ENCODE results near the gene MEGF10.
"Not testable (repeated sequence)": the region's sequence is repeated elsewhere in the genome, so short reads cannot be mapped to it uniquely, and the experiment has no call there.

MEGF10 gene

DNA sequence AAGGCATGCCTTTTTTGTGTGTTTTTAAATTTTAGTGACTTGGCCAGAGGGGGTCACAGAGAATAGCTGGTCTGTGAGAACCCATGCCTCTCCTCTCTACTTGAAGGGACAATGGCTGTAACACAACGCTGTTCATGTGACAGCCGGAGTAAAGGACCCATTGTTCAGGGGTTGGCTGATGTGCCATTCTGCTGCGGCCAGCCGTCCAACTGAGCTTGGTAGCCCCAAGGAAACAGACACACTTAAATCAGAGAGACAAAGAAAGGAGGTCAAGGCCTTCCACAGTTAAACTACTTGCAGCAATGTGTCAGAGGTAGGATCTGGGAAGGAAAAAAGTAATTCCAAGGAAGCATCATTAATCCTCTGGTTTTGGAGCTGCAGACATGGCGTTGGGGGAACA is 8.1 kb downstream of the MEGF10 start:
- DNase-seq, result no peak

DNA sequence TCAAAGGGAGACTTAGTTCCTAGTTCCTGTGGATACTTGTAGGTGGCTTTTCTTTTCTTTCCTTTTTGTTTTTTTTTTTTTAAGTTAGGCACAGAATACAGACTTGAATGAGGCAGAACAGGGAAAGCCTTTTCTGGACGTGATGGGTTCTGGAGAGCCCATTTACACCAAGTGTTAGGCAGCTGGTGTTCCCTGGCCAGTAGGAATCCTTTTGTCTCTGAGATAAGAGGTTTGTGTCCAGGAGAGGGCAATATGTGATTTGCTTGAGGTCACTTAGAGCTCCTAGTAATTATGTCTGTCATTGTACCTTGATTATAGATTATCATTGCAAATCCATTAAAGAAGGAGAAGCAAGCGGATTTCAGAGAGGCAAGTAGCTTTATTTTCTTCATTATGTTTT is 9.1 kb downstream of the MEGF10 start:
- no peak for DNase-seq

DNA sequence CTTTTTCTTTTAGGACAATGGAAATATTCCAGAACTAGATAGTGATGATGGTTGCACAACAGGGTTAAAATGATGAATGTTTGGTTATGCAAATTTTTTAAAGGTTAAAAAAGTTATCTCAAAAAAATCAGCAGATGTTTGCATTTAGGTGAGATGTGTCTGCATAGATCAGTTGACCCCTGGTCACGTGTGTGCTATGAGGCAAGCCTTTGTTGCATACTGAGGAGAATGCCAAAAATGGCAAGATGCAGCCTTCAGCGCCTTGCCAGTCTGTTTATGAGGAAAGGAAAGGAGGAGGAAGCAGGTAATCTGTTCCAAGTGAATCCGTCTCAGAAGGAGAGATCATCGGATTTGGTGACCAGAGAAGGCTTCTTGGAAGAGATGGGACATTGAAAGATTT is 11.9 kb downstream of the MEGF10 start:
- no peak for DNase-seq

DNA sequence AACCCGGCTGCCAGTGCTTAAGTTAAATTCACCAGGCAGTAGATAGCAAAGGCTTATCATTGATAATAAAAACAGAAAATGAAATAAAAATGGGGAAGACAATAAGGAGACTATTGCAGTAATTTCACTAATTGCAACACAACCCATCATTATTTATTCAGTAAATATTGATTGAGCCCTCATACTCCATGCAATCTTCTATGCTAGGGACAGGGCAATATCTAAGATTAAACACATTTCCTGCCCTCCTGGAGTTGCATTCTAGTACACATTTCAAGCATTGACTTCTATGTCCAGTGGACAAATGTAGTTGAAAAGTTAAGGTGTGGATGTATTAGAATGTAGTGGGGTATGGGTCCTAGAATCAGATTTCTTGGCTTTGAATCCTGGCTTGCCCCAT is 12.8 kb downstream of the MEGF10 start:
- DNase-seq, result no peak

DNA sequence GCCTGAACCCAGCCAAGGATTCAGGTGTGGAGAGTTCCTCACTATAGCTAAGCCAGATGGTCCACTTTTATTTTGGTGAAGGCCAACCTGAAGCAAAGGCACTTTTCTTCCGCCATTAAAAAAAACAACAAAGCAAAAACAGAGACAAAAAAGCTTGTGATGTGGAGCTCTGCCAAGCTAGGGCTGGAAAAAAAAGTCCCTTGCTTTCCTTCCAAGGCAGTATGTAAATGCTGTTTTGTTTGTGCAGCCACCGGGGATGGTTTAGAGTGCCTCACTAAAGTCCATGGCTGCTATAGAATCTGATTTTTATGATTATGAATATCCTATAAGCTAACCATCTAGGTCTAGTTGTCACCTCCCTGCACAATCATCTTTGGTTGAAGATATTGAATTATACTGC is 14.9 kb downstream of the MEGF10 start:
- no peak for DNase-seq

DNA sequence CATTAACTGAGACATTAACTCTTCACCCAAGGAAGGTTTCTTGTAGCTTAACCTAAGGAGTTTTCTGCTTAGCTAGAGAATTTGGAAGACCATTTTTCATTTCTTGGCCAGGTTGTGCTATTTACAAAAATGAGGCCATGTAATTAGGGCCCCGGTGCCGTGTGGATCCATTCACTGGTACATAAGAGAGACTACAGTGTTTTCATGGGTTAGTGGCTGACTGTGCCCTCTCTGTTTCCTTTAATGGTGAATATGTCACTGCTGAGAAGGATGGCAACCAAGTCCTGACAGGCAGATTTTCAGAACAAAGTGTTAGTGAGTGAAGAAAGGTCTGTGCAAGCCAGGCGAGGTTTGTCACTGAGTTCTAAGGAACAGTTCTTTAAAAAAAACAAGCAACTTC is 15.4 kb downstream of the MEGF10 start:
- no peak for DNase-seq

DNA sequence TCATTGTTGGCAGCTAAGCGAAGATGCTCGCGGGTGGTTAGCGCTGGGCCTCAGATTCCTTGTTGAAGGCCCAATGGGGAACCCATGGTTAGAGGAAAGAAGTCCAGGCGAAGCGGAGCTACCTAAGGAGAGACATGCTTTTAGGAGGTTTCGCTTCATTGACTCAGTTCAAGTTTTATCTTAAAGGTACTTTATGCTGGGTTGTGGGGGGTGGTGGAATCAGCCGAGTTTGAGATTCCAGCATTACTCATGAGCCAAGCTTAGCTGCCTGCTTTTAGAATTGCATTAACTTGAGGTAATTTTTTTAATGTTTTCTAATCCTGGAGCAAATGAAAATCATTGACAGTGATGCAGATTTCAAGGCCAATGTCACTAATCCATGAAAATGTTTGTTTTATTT is 16.1 kb downstream of the MEGF10 start:
- no peak for DNase-seq

DNA sequence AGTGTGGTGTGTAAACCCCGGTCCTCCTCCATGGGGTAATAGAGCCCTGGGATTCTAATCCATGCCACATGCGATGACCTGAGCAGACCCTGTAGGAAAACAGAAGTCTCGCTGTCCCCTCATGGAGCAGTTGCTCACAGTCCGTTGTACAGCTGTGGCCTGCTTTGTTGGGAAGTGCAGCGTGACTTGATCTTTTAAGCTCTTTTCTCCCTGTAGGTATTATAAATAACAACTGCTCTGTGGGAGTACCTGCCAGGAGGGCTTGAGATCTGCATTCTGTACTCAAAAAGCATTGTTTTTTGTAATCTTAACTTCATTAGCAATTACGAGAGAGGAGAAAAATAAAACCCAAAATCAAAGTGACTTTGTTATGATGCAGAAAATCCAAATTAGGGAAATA is 17.3 kb downstream of the MEGF10 start:
- no peak for DNase-seq

DNA sequence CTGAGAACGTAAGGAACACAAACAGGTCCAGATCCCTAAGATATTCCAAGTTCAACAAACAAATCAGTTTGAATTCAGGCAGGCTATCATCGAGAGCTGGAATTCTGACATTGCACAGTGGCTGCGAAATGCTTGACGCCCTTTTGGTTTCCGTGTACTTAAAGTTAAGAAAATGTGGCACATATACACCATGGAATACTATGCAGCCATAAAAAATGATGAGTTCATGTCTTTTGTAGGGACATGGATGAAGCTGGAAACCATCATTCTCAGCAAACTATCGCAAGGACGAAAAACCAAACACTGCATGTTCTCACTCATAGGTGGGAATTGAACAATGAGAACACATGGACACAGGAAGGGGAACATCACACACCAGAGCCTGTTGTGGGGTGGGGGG is 17.7 kb downstream of the MEGF10 start:
- not testable (repeated sequence) for DNase-seq

DNA sequence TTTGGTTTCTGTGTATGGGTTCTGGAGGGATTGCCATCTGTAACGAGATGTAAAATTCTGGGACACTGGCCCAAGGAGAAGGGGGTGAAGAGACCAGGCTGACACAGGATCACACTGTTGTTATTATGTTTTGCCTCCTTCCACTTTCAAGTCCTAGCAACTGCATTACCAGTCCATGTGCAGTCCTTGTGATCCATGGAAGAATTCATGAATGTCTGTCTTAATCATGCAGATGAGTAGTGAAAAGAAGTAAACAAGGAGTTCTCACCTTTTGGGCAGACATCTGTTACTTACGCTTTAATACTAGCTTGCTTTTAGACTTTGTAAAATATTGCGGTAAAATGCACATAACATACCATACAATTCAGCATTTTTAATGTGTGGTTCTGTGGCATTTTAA is 18.3 kb downstream of the MEGF10 start:
- DNase-seq, result no peak

DNA sequence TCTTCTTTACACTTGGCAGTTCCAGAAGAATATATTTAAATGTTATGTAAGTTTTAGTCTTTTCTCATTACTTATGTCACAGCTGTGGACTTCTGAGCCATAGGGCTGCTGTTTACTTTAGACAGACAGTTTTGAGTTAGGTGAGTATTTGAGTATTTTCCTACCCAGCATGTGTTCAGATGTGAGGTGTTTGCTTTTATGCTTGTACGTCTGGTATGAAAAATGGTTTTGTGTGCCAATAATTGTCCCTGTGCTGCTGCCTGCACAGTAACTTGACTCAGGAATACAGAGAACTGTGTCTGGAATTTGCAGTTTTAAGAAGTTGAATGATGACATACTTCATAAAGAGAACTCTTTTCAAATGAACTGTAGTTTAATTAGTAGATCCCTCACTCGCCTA is 20.8 kb downstream of the MEGF10 start:
- DNase-seq, result no peak

DNA sequence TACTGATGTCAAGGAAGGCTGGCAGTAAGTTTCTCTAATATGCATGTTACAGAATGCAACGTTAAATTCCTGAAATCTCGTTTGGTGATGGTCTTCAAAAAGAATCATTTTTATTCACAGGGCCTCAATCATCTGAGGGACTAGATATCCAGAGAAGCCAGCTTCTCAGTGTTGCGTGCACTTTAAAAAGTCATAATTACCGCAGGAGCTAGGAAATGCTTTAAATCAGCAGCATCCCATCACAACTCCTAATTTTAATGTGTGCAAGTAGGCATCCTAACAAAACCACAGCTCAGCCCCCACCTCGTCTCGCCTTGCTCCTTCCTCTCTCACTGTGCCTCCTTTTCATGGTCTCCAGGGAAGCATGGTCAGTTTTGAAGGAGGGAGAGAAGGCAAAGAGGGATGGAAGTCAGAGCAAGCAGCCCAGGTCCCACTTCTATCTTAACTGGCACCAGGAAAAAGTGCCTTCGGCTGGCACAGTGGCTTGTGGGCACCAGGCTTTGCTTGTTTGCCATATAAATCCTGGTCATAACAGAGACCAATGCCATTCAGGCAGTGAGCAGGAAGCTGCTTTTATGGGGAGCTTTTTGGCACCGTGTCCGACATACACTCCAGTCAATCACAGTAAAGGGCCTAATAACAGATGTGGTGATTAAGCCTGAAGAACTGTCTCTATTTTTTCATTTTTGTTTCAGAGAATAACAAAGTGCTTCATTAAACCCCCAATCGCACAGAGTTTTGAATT is 21.4 kb downstream of the MEGF10 start:
- DNase-seq, result no peak

DNA sequence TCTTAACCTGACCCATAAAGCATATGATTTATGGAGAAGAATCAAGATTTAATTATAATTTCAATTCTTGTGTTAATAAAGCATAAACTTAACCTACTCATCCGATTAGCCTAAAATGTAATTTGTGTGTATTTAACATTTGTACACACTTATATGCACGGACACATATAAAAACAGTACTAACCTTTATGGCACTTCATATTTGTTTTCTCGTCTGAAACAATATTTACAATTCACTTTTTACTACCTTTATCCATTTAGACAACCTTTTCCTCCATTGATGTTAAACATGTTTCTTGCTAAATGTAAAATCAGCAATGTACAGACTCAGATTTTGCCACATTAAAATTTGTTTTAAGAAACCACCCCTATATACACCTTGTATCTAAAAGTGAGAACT is 22.8 kb downstream of the MEGF10 start:
- DNase-seq, result no peak

DNA sequence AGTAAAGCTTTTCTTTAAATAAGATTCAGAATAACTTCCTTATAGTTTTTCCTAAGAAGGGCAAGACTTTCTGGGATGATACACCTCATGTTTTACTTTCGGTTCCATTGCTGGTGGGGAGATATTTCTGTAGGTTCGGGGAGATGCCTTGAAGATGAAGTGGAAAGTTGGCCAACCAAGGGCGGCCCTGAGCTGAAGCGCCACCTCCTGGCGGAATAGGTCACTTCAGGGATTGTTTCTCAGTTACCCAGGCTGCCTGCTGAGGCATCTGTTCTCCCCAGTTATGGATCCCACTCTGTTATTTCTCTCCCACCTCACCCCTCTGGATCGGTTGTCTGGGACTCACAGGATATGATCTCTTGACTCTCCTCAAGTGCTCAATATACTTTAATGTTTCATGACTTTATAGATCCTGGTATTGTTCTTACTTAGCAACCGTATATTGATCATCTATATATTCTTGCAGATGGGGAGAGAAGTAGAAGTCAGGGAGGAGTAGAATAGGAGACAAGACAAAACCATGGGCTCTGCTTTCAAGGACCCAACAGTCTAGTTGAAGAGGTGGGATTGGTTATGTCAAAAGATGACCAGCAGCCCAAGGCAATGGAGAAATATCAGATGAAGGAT is 23.4 kb downstream of the MEGF10 start:
- DNase-seq, result peak; percentile 84

DNA sequence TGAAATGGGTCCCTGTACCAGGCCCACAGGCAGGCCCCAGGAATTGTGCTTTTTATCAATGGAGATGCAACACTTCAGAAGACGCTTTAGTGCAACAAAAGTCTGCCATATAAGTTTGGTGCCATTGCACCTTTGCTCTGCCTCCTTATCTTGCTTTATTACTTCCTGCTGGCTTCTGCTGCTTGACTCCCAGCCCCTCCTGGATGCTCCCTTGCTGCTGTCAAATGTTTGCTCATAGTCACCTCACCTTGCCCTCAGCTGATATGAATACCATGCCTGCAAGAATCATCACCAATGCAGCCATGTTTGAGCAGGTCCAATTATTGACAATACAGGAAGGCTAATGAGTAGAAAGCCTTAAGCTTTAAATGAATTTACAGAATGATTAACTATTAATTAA is 25.4 kb downstream of the MEGF10 start:
- no peak for DNase-seq

DNA sequence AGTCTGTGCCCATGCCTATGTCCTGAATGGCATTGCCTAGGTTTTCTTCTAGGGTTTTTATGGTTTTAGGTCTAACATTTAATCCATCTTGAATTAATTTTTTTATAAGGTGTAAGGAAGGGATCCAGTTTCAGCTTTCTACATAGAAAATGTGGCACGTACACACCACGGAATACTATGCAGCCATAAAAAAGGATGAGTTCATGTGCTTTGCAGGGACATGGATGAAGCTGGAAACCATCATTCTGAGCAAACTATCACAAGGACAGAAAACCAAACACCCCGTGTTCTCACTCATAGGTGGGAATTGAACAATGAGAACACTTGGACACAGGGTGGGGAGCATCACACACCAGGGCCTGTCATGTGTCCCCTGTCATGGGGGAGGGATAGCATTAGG is 26.8 kb downstream of the MEGF10 start:
- not testable (repeated sequence) for DNase-seq

DNA sequence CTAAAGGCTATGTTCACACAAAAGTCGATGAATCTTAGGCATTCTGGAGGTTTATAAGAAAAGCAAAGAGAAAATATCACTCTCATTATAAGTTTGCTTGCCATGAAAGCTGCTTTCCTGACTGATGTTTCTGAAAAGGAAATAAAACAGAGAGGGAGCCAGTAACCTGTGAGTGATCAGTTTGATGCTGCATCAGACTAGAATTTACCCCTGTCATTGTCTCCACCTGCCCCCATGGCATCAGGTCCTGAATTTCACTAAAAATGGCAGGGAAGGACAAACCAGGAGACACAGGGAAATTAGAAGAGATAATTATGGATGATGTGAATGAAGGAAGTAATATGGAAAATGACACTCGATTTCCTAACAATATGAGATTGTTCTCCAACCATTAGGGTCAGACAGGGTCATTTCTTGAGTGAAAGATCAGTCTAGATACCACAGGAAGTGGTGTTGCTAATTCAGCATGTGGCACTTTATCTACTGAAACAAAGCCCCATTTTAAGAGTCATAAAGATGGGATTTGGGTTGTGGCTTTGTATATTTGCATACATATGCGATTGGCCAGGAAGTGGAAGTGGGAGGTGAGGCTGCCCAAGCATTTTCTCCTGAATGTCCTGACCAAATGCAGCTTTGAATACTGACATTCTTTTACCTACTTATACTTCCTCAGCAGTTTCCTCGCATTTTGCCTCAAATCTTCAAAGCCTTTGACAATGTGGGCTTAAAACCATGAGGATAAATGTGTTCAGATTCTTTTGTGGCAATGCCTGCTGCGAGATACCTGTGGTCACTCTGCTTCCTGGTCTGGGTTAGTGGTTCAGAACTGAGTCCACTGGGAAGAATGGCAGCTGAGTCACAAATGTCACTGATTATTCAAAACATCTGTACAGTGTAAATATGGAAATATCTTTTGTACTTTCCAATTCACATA is 29.7 kb downstream of the MEGF10 start:
- no peak for DNase-seq

DNA sequence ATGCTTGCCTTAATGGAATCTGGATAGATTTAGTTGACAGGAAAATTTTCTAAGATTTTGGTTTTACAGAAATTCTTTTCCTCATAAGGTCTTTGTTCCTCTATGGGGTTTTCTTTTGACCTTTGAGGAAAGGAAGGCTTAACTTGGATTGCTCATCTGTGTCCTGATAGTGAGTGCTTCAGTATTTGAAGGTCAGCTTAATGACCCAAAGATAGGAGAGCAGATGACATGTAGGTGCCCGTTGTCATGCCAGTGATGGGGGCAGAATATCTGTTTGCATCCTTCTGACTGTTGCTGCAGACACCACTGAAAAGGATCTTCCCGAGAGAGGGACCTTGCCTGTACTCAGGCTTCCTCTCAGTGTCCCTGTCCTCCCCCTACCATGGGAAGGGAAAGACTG is 30.9 kb downstream of the MEGF10 start:
- DNase-seq, result no peak

DNA sequence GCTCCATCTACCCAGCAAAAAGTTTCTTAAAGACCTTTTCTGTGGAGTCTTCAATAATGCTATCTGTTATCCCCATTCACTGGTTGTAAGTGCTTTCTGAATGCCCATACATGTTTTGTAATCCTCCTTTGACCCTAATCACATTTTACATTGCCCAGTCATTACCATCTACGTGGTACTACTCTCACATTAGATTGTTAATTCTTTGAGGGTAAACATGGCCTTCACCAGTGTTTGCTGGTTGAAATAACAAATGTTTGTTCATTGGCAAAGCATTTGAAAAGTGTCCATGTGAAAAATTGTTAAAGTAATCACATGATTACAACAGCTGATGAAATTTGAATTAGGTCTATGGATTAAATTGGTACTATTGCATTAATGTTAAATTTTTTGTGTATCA is 31.8 kb downstream of the MEGF10 start:
- DNase-seq, result no peak

DNA sequence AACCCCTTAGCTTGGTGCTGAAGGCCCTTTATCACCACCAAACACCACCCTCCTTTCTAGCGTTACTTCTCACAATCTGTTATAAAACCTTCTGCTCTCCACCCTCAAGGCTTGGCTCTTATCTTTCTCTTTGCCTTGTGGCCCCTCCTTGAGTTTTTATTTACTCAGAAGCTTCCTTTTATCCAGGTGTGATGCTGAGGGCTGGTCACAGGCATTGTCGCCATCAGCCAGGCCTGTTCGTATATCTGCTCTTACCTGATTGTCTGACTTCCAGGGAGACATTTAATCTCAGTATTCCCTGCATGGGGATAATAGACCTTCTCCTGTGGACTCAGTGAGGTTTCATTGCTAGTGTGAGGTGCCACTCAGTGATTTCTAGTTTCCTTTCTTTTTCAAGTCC is 34.2 kb downstream of the MEGF10 start:
- DNase-seq, result no peak

DNA sequence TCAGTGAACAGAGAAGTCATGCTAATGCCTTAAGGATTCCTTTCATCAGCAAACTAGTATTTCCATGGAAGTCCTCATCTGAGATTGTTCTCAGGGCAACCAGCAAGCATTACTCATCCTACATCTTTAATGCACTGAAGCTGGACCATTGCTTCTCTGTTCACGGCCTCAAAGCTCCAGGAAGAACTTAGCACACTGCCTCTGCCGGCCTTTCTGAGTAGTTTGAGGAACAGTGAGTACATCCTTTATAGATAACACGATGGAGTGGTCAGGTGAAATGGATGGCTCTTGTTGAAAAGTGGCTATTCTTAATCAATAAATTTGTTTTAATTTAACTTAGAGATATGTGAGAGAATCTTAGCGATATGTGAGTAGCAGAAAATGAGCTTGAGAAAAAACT is 35.8 kb downstream of the MEGF10 start:
- DNase-seq, result no peak

DNA sequence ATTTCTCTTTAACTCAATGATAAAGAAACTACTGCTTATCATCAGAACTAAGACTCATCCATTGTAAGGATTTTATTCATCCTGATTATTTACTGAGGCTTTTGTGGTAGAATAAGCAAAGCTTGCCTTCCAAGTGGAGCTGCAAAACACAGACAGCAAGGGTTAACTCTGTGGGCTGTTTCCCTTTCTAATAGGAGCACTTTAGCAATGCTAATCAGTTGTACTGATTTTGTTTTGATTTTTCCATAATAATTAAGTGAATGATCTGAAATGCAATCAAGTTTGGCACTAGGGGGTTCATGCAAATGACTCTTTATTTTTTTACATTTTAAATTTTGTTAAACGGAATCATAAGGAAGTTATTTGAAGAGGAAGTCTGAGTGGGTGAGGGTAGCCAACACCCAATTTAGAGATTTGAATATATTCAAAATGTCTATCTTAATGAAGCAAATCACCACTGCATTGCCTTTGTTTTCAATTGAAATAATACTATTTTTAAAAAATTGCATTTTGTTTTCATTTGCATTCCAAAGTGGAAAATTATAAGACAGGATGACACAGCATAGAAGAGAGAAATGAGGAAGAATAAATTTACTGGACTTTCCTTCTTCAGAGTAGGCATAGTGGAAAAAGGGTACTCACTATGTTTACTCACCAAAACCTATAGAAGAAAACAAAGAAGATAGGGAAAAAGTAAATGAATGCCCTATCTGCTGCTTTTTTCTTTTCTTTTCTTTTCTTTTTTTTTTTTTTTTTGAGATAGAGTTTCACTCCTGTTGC is 36.6 kb downstream of the MEGF10 start:
- no peak for DNase-seq

DNA sequence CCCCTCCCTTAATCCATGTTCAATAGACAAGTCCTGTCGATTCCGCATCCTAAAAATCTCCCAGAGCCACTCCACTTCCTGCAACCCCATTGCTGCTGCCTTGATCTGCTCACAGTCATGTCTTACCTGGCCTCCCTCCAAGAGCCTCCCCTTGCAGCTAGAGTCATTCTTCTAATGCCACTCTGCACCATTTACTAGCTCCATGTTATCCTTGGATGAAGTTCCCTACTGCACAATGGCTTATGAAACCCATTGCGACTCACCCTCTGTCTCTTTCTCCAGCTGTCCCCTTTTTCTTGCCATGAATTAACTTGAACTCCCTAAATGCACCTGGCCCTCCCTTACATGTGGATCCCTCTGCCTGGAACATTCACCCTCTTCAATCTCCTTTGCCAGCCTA is 39.5 kb downstream of the MEGF10 start:
- DNase-seq, result no peak

All from activated CD8-positive, alpha-beta memory T cell treated with anti-CD3 and anti-CD28 coated beads, Interleukin-2, amount 50 U/mL, for 48 hours (primary cell).